Activated T-cell treated with anti-CD3 and anti-CD28 coated beads, Interleukin-2, amount 50 U/mL, for 72 hours (primary cell): ENCODE measurements around the gene ZNF112. TPM values are rescaled to one million over a fixed set of nuclear protein-coding genes. Genes with fewer than 3 reads are reported as not detected.
"Not testable (repeated sequence)": the region's sequence is repeated elsewhere in the genome, so short reads cannot be mapped to it uniquely, and the experiment has no call there.

Experiments used
- ATAC-seq, 2 donors: fragments of 150-1000 bp; cut with Tn5 transposase; replicated peaks in 1 of 2; 2 replicates each; pipeline ENCODE4 v1.10.0; 2021; ENCODE audit warnings: moderate library complexity in 2 of 2, mild to moderate bottlenecking in 1 of 2
- DNase-seq, 2 donors: peaks; one replicate each; pipeline ENCODE4 v3.0.0; 2021 to 2022; ENCODE audit warnings: mixed read lengths in 1 of 2
- H3K27ac Mint-ChIP-seq: one replicate; pipeline ENCODE4 v1.8.0; 2022; ENCODE audit warnings: mild to moderate bottlenecking, moderate library complexity, mixed read lengths
- H3K27me3 Mint-ChIP-seq: one replicate; pipeline ENCODE4 v1.8.0; 2022; ENCODE audit warnings: low read depth, mixed read lengths
- H3K36me3 Mint-ChIP-seq, 2 donors: one replicate each; pipeline ENCODE4 v1.8.0; 2022; ENCODE audit warnings: mixed read lengths in 2 of 2, mild to moderate bottlenecking in 1 of 2; ENCODE audit not compliant: insufficient read depth in 2 of 2
- H3K4me1 Mint-ChIP-seq: one replicate; pipeline ENCODE4 v1.8.0; 2022; ENCODE audit warnings: low read depth, mixed read lengths
- H3K4me3 Mint-ChIP-seq, 2 donors: one replicate each; pipeline ENCODE4 v1.8.0; 2022; ENCODE audit warnings: mild to moderate bottlenecking in 2 of 2, mixed read lengths in 2 of 2, moderate library complexity in 2 of 2
- H3K9me3 Mint-ChIP-seq, 2 donors: one replicate each; pipeline ENCODE4 v1.8.0; 2022; ENCODE audit warnings: mixed read lengths in 2 of 2
- total RNA-seq, 2 donors: library from RNA; stranded (reverse); gene quantifications; one replicate each; pipeline ENCODE4 v1.2.3, GENCODE V29; 2022

The ZNF112 gene
- under 1 TPM in 1 of 2 donors, not detected in 1; 0.07 TPM for total RNA-seq

DNA sequence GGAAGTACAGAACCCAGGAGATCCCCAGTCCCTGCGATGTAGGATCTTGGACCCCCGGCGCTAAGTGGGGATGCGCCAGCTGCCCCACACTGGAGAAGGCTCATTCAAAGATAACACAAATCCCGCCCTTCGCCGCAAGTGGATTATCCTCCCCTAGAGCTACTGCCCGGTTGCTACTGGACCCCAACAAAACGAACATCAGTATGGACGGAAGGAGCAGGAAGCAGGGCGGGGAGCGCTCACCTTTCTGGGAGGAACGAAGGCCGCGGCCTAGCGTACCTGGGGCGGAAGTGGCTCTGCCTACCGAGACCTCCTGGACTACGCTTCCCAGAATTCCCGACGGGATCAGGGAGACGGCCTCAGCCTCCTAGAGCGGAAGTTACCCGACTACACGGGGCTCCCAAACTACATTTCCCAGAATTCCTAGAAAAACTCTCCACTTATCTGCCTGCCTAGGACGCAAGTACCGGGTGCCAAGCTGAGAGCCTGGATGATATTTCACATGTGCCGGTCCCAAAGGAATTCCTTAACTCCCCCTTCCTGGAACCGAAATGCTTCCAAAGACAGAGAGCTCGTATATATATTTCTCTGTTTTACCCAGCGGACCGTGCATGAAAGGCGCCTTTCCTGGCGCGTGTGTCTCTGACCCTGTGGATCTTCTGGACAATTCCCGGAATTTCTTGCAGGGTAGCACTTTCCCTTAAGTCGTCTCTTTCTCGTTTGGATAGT lies at the start of gene ZNF112:
ZNF112 (minus strand) TSS at position 298 of the 729 bp plus-strand sequence. CDS start 16,141 bp downstream, outside the sequence.
- no peak within 1 kb of the TSS for H3K27ac Mint-ChIP-seq
- peaks cover 15 to 23% of the 10 kb centered on the region in 2 donors for H3K9me3 Mint-ChIP-seq
- no peaks in the 10 kb centered on the region for H3K27me3 Mint-ChIP-seq
- H3K36me3 Mint-ChIP-seq = peaks cover 14 to 26% of the 10 kb centered on the region in 2 donors
- ATAC-seq (no peak), DNase-seq (no peak)
- peak within 1 kb of the TSS; percentile 52 to 55 for H3K4me3 Mint-ChIP-seq
- H3K4me1 Mint-ChIP-seq = no peaks in the 10 kb centered on the region

DNA sequence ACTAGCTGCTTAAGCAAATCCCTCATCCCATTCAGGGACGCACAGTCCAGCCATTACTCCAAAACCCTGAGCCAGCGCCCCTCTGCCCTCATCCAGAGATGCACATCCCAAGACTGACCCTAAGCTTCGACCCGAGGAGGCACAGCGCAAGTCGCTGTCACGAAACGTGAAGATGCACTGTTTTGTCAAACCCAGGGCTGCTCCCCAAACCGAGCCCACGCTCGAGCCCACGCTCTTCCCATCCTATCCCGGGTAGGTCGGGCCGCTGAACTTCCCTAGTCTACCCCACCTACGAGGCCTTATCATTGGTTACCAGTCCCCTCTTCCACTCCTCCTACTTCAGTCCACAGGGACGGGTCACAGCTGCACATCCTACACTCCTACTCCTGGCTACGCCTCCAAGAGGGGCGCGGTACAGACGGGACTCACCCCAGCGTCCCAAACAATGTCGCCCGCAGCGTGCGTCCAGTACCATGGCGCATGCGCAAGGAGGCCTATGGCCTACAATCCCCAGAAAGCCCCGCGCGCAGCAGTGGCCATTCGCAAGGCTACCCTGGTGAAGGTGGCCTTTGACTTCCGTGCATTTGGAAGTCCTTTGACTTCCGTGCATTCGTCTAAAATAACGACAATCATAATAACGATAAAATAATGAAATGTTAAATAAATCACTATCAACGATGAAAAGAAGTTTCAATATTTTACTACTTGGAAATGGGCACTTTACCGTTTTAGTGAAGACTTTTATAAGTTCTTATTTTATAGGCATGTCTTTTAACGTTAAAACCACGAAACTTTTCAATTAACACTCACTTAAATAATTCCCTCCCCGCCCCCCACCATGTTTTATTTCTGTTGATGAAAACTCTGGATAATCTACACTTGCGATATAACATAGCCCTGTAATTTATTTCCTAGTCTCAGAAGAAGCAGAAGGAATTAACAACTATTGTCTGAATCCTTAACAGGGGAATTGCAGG lies 44.9 kb upstream of the ZNF112 start, which contains the start of gene ZNF285:
ZNF285 (minus strand) TSS at position 470 of the 977 bp plus-strand sequence. CDS start 4,395 bp downstream, outside the sequence.
- Mint-ChIP-seq H3K4me1 (peaks cover 5% of the 10 kb centered on the region), H3K36me3 (peaks cover 20 to 23% of the 10 kb centered on the region in 2 donors)

DNA sequence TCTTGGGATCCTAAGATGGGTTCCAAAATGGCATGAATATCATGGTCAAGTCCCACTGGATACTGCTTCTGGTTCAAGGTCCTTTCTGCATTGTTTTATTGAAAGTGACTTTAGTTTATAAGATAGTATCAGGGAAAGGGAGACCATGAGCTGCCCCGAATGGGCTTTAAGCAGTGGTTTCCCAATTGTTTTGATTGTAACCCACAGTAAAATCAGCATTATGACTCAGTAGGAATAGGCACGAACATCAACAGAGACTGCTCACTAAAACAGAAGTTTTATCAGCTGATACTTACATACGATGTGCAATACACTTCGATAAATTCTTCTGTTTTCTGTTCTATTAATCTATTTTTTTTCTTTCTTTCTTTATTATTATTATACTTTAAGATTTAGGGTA lies 32.8 kb upstream of the ZNF112 start:
- H3K9me3 Mint-ChIP-seq = peaks cover 22 to 31% of the 10 kb centered on the region in 2 donors
- not testable (repeated sequence) for H3K27ac Mint-ChIP-seq, H3K4me3 Mint-ChIP-seq, H3K27me3 Mint-ChIP-seq, ATAC-seq, DNase-seq, H3K4me1 Mint-ChIP-seq
- H3K36me3 Mint-ChIP-seq = peaks cover 22 to 28% of the 10 kb centered on the region in 2 donors

More for the DNA sequence above, 44.9 kb upstream of the ZNF112 start, which contains the start of gene ZNF285:
- Mint-ChIP-seq H3K4me3 (peak within 1 kb of the TSS; percentile 87 to 99), H3K27me3 (no peaks in the 10 kb centered on the region), H3K27ac (no peak within 1 kb of the TSS), H3K9me3 (peaks cover 18 to 20% of the 10 kb centered on the region in 2 donors)
- ATAC-seq (peak; percentile 99 to 100), DNase-seq (peak; percentile 82 to 87)

DNA sequence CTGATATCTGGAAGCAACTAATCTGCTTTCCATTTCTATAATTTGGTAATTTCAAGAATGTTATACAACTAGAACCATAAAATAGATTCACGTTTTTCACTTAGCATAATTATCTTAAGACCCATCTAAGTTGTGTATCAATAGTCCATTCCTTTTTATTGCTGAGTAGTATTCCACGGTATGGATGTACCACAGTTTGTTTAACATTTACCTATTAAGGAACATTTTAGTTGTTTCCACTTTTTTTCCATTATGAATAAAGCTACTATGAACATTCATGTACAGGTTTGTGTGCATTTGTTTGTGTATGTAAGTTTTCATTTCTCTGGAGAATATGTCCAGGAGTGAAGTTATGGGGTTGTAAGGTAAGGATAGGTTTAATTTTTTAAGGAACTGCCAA lies 18.3 kb upstream of the ZNF112 start:
- Mint-ChIP-seq H3K4me3 (no peak overlapping the region), H3K4me1 (no peaks in the 10 kb centered on the region), H3K27me3 (no peaks in the 10 kb centered on the region), H3K36me3 (peaks cover 8 to 11% of the 10 kb centered on the region in 2 donors), H3K27ac (no peak overlapping the region), H3K9me3 (peaks cover 7 to 8% of the 10 kb centered on the region in 2 donors)
- no peak for DNase-seq
- ATAC-seq = no peak

DNA sequence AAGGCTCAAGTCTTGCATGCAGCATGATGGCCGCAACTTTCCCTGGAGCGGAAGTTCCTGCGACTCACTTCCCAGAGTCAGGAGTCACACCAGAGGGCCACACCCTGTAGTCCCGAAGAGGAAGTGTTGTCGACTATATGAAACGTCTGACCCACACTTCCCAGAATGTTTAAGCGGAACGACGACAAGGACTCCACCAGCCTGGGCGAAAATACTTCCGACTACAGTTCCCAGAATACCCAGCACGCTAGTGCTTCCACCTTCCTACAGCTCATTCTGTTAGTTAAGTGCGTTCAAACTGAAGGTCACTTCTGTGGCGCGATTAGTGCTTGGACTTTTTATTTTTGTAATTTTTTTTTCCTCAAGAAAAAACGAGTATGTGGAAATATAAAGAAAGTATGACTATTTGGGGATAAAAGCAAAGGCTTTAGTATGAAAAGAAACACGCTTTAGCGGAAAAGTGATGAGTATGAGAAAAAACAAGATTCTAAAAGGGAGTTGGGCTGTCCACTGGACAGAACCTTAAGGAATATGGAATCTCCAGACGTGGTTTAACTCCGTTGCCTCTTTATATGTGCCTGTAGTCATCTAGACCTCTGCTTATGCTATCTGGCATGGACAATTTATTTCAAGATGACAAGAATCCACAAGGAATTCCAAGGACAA lies 15.5 kb upstream of the ZNF112 start:
- Mint-ChIP-seq H3K9me3 (peaks cover 10 to 11% of the 10 kb centered on the region in 2 donors), H3K27me3 (no peaks in the 10 kb centered on the region), H3K4me1 (no peaks in the 10 kb centered on the region), H3K36me3 (peaks cover 11 to 14% of the 10 kb centered on the region in 2 donors), H3K4me3 (no peak overlapping the region), H3K27ac (no peak overlapping the region)
- ATAC-seq (no peak), DNase-seq (no peak)

DNA sequence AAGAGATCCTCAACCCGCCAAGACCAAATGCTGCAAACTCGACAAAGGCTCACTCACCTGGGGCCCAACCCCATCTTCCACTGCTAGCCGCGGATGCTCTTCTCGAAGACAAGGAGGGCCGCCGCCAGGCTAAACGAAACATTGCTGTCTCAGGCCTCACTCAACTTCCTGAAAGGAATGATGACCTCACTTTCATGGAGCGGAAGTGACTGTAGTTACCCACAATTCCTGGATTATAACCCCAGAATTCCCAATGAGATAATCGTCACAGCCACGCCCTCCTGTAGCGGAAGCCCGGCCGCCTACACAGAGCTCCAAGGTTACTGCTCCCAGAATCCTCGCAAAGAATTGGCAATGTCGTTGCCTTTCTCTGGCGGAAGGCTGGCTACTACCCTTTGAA lies 10.5 kb upstream of the ZNF112 start:
- Mint-ChIP-seq H3K4me3 (no peak overlapping the region), H3K36me3 (peaks cover 8 to 13% of the 10 kb centered on the region in 2 donors), H3K27me3 (no peaks in the 10 kb centered on the region), H3K4me1 (no peaks in the 10 kb centered on the region), H3K9me3 (peaks cover 10 to 12% of the 10 kb centered on the region in 2 donors), H3K27ac (no peak overlapping the region)
- no peak for DNase-seq
- ATAC-seq = no peak

DNA sequence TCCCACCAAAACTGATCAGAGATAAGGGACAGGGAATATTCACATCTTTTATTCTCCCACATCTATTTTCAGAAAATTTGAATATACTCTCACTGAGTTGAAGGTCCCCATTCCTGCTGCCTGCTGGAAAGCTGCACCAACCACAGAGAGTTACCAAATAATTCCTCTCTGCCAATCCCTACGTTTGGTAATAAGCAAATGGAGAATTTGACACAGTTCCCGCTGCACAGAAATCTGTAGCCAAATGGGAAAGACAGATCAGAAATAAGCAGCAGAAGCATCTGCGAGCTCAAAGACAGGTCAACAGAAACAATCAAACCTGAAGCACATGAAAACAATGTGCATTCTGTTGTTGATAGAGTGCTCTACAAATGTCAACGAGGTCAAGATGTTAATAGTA lies 9.9 kb downstream of the ZNF112 start:
- Mint-ChIP-seq H3K9me3 (peaks cover 12 to 17% of the 10 kb centered on the region in 2 donors), H3K27ac (no peak overlapping the region), H3K36me3 (peaks cover 0 to 8% of the 10 kb centered on the region in 2 donors), H3K4me1 (no peaks in the 10 kb centered on the region), H3K4me3 (no peak overlapping the region), H3K27me3 (no peaks in the 10 kb centered on the region)
- DNase-seq (no peak), ATAC-seq (no peak)

DNA sequence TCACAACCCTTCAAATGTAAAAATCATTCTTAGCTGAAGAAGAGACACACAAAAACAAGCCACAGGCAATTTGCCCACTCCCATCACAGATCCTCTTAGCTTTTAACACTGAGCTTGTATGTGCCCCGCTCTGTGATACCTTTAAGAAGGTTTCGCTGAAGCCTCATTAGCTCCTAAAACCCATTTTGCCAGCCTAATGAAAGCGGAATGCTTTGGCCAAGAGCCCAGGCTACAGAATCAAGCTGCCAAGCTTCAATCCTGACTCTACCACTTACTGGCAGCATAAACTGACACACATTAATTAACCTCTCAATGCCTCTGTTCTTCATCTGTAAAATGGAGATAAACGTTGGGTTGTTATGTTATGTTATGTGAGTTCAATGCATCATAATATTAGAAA lies 10.5 kb downstream of the ZNF112 start:
- H3K27ac Mint-ChIP-seq = no peak overlapping the region
- peaks cover 12 to 19% of the 10 kb centered on the region in 2 donors for H3K9me3 Mint-ChIP-seq
- no peak for ATAC-seq
- DNase-seq = no peak
- peaks cover 0 to 7% of the 10 kb centered on the region in 2 donors for H3K36me3 Mint-ChIP-seq
- no peak overlapping the region for H3K4me3 Mint-ChIP-seq
- H3K27me3 Mint-ChIP-seq = no peaks in the 10 kb centered on the region
- no peaks in the 10 kb centered on the region for H3K4me1 Mint-ChIP-seq

DNA sequence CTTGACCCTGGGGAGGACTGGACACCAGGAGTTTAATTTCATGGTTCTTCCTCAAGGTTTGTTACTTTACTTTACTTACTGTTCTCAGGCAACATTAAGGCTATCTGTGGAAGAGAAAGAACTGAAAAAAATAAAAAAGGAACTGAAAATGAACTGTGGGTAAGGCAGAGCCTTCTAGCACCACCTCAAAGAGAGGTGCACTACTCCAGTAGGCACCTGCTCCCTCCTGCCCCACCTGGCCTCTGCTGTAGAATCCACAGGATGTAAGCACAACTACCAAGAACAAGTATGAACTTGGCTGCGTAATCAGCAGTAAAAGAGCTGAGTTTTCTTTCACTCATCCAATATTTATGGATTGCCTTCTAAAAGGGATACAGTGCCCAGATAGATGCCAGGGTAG lies 12.2 kb downstream of the ZNF112 start:
- no peak overlapping the region for H3K27ac Mint-ChIP-seq
- ATAC-seq = no peak
- H3K4me1 Mint-ChIP-seq = no peaks in the 10 kb centered on the region
- peaks cover 14 to 22% of the 10 kb centered on the region in 2 donors for H3K9me3 Mint-ChIP-seq
- DNase-seq = no peak
- H3K27me3 Mint-ChIP-seq = no peaks in the 10 kb centered on the region
- H3K36me3 Mint-ChIP-seq = peaks cover 0 to 7% of the 10 kb centered on the region in 2 donors
- no peak overlapping the region for H3K4me3 Mint-ChIP-seq

DNA sequence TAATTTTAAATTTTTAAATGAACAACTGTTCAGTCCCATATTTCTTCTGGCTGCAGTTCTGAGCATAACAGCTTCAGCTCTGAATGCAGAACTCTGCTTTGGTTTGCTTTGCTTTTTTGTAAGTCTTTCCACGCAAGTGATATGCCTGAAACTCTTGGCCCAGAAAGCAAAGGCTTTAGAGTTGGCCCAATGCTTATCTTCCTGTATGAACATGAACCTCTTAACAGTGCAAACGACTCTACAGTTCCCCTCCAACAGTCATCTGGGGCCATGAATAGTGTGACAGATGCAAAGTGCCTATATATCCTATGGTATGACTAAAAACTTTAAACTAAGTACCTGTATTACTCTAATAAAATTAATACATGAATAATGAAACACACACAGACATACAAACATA lies 14.7 kb downstream of the ZNF112 start:
- no peaks in the 10 kb centered on the region for H3K4me1 Mint-ChIP-seq
- peaks cover 12 to 18% of the 10 kb centered on the region in 2 donors for H3K9me3 Mint-ChIP-seq
- peaks cover 2 to 3% of the 10 kb centered on the region in 2 donors for H3K36me3 Mint-ChIP-seq

DNA sequence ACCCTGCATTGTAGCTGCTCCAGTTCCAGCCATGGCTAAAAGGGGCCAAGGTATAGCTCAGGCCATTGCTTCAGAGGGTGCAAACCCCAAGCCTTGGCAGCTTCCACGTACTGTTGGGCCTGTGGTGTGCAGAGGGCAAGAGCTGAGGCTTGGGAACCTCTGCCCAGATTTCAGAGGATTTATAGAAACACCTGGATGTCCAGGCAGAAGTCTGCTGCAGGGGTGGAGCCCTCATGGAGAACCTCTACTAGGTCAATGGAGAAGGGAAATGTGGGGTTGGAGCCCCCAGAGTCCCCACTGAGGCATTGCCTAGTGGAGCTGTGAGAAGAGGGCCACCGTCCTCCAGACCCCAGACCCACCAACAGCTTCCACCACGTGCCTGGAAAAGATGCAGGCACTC lies 21.8 kb downstream of the ZNF112 start:
- H3K27ac Mint-ChIP-seq, H3K4me3 Mint-ChIP-seq, H3K27me3 Mint-ChIP-seq, ATAC-seq, H3K4me1 Mint-ChIP-seq, DNase-seq: not testable (repeated sequence)
- peaks cover 9 to 13% of the 10 kb centered on the region in 2 donors for H3K36me3 Mint-ChIP-seq
- peaks cover 16 to 20% of the 10 kb centered on the region in 2 donors for H3K9me3 Mint-ChIP-seq

More for the DNA sequence above, 14.7 kb downstream of the ZNF112 start:
- DNase-seq = no peak
- H3K27me3 Mint-ChIP-seq = no peaks in the 10 kb centered on the region
- H3K27ac Mint-ChIP-seq = no peak overlapping the region
- ATAC-seq = no peak
- H3K4me3 Mint-ChIP-seq = no peak overlapping the region

DNA sequence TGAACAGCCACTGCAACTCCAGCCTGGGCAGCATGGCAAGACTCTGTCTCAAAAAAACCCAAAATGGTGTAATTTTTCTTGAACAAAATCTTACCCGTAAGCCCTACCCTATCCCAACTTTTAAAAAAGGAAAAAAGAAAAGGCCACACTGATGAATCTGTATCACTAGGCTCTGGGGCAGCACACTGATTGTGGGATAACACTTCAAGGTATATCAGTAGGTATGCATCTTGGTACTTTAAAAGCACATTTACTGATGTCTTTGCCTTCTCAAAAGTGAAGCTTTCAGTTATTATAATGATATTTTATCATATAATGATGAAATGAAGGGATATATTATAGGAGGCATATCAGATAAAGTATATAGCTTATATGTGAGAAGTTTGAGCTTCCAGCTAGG lies 24.3 kb downstream of the ZNF112 start:
- peaks cover 14 to 27% of the 10 kb centered on the region in 2 donors for H3K9me3 Mint-ChIP-seq
- H3K36me3 Mint-ChIP-seq = peaks cover 6 to 12% of the 10 kb centered on the region in 2 donors
- DNase-seq (no peak), ATAC-seq (no peak)
- no peak overlapping the region for H3K27ac Mint-ChIP-seq
- H3K27me3 Mint-ChIP-seq = no peaks in the 10 kb centered on the region
- no peak overlapping the region for H3K4me3 Mint-ChIP-seq
- no peaks in the 10 kb centered on the region for H3K4me1 Mint-ChIP-seq
